Hippocampal formation (tissue), 2 donors: ENCODE data around the gene NCAM2.

Experiments
- DNase-seq, 2 donors: peaks; one replicate each; lab custom pipeline; 2025; lab: John Stamatoyannopoulos, UW

Gene NCAM2

DNA sequence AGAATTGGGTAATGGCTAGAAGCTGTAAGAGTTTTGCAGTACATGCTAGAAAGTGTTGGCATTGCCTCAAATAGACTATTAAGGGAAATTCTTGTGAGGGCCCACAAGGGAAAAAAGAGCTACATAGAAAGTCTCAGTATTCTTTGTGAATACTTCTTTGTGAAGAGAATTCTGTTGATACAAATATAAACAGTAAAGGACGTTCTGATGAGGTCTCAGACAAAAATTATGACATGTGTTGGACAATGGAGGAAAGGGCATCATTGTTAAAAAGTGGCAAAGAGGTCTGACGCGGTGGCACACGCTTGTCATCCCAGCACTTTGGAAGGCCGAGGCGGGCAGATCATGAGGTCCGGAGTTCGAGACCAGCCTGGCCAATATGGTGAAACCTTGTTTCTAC is 458.9 kb downstream of the NCAM2 start:
- no peak for DNase-seq

DNA sequence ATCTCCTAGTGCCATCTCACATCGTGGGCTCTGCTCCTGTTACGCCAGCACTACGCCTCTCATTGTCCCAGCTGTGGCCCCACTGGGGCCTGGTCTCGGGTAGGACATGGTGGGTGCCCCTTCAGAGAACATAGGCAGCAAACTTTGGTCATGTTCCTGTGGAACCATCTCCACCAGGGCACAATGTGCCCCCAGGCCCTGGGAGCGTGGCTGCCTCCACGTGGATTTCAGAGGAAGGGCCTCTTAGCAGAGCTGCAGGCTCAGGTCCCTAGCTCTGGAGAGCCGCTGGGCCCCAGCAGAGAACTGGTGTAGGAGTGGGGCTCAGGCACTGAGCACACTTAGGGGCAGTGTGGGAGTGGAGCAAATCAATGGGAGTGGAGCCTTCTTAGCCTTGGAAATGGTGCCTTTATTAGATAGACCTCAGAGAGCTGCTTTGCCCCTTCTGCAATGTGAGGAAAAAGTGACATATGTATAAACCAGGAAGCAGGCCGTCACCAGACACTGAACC is 460.0 kb downstream of the NCAM2 start:
- DNase-seq, result no peak

DNA sequence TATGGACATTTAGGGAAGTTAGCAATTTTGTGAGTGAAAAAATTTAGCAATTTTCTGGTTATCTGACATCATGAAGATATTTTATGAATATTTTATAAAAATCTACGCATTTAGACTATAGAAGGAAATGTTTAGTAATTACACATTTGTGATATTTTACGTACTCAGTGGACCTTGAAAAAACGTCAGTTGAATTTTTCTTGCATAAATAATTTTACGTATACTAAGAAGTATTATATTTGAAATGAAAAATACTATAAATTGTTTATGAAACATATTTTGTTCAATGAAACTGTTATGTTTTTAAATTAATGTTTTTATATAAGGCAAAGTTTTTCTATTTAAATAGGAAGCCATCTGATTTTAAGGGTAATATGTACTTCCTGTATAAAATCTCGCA is 462.8 kb downstream of the NCAM2 start:
- DNase-seq, result no peak

DNA sequence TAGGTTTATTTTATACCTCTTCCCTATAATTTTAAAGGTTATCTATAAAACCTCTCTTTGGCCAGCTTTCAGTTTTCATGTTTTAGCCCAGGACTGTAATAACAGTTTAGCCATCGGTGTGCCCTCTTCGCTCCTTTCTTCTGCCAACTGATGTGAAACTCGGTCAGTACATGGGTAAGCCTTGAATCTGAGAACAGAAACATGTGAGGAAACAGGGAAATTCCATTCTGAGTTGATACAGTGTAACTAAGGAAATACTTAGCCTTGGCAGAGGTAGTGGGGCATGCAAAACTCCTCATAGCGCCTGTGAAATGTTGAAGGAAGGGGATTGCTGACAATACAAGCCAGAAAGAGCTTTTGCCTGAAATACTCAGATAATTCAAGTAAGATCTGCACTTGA is 465.2 kb downstream of the NCAM2 start:
- DNase-seq, result no peak

DNA sequence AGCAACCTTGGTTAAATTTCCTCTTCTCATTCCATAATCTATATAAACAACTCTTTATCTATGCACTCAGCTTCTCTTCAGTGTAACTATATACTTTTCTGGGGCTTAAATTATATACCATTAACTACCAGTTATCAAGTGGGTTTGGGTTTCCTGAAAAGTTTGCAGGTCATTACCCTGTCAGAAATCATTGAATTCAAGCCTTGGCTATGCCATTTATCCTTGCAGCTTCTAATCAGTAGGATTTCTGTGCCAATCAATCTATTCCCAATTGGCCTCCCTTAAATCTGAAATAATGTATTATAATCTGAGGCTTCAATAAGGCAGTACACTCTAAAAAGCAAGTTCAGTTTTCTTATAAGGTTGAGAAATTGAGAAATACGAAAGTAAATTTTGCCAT is 466.5 kb downstream of the NCAM2 start:
- no peak for DNase-seq

DNA sequence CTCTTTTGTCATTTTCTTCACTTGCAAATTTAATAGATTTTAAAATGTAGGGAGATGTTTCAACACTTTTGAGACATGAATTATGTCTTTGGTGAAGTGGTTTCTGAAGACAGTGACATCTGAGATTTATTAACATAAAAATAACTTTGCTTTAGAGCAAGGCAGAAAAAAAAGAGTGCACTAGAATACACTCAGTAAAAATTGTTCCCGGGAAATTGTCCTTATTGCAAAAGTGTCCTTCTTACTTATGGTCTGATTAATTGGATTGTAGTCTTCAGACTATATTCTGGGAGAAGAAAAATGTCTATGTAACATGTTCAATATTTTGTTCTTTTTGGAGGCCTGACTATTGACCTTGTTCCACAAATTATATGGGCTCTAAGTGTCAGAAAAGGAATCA is 468.5 kb downstream of the NCAM2 start:
- no peak for DNase-seq

DNA sequence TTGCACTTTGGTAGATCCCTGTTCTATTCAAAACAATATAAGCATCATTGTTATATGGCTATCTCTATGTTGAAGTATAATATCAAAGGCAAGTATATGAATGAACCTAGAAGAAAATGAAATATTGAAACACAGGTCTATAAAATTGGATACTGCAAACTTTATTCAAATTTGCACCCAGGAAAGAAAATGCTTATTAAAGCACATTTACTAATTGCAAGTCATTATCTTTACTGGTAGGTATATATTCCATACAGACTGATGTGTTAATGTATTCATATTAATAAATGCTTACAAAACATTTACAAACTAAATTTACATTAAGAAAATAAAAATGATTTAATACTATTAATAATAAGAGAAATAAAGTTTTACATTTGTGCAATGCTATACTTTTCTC is 469.8 kb downstream of the NCAM2 start:
- no peak for DNase-seq

DNA sequence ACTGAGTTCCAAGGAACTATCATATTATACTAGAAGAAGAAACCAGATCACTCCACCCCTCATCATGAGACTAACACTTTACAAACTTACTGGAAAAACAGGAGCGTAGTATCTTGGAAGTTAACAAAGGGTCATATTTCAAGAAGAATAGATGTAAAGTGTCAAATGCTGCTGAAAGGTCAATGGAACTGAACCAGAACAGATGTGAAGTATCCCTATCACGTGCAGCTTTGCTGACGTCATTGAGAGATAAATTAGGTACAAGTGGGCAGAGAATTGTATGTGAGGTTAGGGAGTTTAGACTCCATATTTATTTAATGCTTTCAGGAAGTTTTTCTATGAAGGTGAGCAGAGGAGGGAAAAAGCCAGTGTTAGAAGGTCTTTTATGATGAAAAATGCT is 483.0 kb downstream of the NCAM2 start:
- DNase-seq, result no peak

DNA sequence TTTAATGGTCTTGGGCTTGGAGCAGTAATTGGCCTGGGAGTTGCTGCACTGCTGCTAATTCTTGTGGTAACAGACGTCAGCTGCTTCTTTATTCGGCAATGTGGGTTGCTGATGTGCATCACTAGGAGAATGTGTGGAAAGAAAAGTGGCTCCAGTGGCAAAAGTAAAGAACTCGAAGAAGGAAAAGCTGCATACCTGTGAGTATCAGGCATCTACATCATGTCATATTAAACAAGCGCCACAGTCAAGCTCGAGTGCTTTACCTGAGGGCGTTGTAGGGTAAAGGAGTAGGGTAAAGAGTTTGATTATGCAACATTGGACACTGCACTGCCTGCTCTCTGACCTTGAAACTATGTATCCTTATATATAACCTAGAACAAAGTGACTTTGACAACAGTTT is 510.6 kb downstream of the NCAM2 start:
- DNase-seq, result no peak

DNA sequence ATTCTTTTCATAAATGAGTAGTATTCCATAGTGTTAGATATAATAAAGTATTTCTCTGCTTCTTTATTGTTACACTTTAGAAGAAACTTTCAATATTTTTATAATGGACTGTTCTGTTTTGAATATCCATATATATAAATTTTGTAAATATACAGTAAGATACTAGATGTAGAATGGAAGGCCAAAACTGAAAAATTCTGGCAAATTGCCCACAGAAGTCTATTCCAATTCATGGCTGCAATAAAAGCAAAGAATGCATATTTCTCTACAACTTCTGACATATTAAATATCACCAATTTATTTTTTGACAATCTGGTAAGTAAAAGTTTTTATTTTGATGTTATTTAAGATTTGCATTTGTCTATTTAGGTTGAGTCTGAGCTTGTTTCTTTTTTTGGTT is 532.5 kb downstream of the NCAM2 start:
- DNase-seq, result no peak

DNA sequence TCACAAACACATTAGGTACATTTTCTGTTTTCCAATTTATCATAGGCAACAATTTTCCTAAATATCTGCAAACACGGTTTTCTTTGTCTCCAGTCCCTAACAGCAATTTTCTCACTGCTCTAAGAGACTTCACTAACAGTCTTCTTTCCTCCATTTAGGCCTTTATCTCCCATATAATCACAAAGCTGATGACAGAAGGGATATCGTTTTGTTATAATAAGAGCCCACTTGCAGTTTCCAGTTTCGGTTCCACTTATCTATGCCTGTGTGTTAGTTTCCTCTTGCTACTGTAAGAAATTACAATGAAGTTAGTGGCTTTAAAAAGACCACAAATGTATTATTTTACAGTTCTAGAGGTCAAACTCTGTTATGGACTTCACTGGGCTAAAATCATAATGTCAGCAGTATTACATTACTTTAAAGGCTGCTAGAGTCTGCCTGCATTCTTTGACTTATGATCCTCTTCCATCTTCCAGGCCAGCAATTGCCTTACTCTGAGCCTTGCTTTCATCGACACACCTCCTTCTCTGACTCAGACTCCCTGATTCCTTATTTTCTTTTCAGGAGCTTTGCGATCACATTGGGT is 549.3 kb downstream of the NCAM2 start:
- no peak for DNase-seq

DNA sequence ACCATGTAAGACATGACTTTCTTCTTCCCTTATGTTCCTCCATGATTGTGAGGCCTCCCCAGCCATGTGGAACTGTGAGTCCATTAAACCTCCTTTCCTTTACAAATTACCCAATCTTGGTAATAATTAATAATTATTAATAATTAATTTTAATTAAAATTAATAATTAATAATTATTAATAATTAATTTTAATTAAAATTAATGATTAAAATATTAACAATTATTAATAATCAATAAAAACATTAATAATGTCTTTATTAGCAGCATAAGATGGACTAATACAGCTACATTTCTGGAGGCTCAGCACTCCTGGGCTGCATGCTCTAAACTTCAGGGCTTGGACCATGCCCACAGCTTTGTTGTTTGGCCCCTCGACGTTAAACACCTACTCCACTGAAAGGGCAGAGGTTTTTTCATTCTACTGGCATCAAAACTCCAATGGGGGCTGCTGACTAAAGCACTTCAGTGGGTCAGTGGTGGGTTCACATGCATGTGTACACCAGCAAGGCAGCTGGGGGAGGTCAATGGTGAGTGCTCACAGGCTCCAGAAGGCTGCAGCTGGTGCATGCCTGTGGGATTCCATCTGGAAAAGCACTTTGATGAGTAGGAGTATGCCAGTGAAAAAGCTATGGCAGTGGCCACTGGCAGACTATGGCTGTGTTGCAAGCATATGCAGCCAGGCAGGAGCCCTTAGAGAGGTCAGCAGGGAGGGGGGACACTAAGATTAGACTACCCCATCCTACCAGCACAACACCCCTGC is 561.3 kb downstream of the NCAM2 start:
- no peak for DNase-seq
